Amniotic stem cell (primary cell): Measurements from ENCODE around the gene MMP11.
"Not testable (repeated sequence)": the region's sequence is repeated elsewhere in the genome, so short reads cannot be mapped to it uniquely, and the experiment has no call there.

Experiments used
- DNase-seq: peaks from one replicate; lab custom pipeline; 2025; lab: John Stamatoyannopoulos, UW

The MMP11 gene

GRCh38 chr22:23772649-23773473, at the start of gene MMP11:
Gene MMP11, plus strand, starts transcription at chr22:23772849. Its CDS starts 22 bp downstream, at chr22:23772871.
- DNase-seq, result no peak

GRCh38 chr22:23728108-23728507, 44.5 kb upstream of the MMP11 start:
- DNase-seq, result not testable (repeated sequence)

- DNase-seq, result no peak
Measured at GRCh38 chr22:23737696-23738095, 35.0 kb upstream of the MMP11 start.

- no peak for DNase-seq
Measured at GRCh38 chr22:23742505-23743264, 30.0 kb upstream of the MMP11 start.

GRCh38 chr22:23743303-23743705, 29.3 kb upstream of the MMP11 start:
- DNase-seq, result no peak

GRCh38 chr22:23744001-23744400, 28.6 kb upstream of the MMP11 start:
- no peak for DNase-seq

- no peak for DNase-seq
Measured at GRCh38 chr22:23744485-23744884, 28.2 kb upstream of the MMP11 start.

- no peak for DNase-seq
Measured at GRCh38 chr22:23745791-23746190, 26.9 kb upstream of the MMP11 start.

GRCh38 chr22:23749841-23750301, 22.8 kb upstream of the MMP11 start:
- no peak for DNase-seq

GRCh38 chr22:23750367-23750713, 22.3 kb upstream of the MMP11 start:
- DNase-seq, result no peak

GRCh38 chr22:23750714-23751440, 21.8 kb upstream of the MMP11 start, which contains the start of gene ZNF70:
Gene ZNF70, minus strand, starts transcription at chr22:23751112. Its CDS starts 5,972 bp downstream, at chr22:23745140.
- DNase-seq, result no peak

- no peak for DNase-seq
Measured at GRCh38 chr22:23751441-23751996, 21.1 kb upstream of the MMP11 start.

- no peak for DNase-seq
Measured at GRCh38 chr22:23752090-23752691, 20.5 kb upstream of the MMP11 start.

GRCh38 chr22:23752750-23753149, 19.9 kb upstream of the MMP11 start:
- DNase-seq, result no peak

GRCh38 chr22:23753385-23753784, 19.3 kb upstream of the MMP11 start:
- no peak for DNase-seq

GRCh38 chr22:23754220-23754919, 18.3 kb upstream of the MMP11 start, which contains the start of gene VPREB3:
Gene VPREB3, minus strand, starts transcription at chr22:23754425. Its CDS starts 62 bp downstream, at chr22:23754363.
- DNase-seq, result no peak

- DNase-seq, result no peak
Measured at GRCh38 chr22:23754980-23755636, 17.5 kb upstream of the MMP11 start.

GRCh38 chr22:23755711-23756110, 16.9 kb upstream of the MMP11 start:
- no peak for DNase-seq

GRCh38 chr22:23756891-23757290, 15.8 kb upstream of the MMP11 start:
- DNase-seq, result no peak

GRCh38 chr22:23759566-23759965, 13.1 kb upstream of the MMP11 start:
- DNase-seq, result no peak
